Stimulated activated CD8-positive, alpha-beta memory T cell treated with anti-CD3 and anti-CD28 coated beads, Interleukin-12 subunit alpha, Interleukin-12 subunit beta, amount 100 ng/mL, for 4 hours (primary cell): ENCODE data around the gene PTPN7.
"Not testable (repeated sequence)": the region's sequence is repeated elsewhere in the genome, so short reads cannot be mapped to it uniquely, and the experiment has no call there.

Source experiments
- DNase-seq: peaks from one replicate; pipeline ENCODE4 v3.0.0-alpha.2; 2020; ENCODE audit warnings: low read depth

The PTPN7 gene

DNA sequence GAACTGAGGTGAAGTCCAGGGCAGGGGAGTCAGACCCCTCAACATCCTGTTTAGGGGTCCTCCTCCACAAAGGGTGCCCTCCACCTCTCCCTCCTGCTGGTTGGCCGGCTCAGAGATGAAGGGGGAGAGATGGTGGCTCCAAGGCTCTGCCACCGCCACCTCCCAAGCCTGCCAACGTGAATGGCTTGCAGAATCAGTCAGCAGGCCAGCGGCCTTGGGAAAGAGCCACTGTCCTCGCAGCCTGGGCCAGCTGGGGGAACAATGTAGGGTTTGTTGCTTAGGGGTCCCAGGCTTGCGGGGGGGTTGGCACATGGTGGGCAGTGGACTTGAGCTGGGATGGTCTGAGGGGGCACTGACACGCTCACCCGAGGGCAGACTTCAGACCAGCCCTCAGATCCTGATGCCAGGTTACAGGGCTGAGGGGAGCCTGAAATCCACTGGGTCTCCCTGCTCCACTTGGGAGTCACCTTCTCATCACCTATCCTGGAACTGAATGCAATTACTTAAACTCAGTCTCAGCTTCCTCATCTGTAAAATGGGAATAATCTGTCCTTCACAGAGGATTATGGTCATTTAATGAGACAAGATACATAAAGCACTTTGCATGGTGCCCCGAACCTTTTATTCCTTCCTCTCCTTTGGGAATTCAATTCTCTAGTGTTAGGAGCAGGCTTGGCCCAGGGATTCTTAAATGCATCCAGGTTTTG, 29.4 kb downstream of the PTPN7 start:
- DNase-seq, result no peak

DNA sequence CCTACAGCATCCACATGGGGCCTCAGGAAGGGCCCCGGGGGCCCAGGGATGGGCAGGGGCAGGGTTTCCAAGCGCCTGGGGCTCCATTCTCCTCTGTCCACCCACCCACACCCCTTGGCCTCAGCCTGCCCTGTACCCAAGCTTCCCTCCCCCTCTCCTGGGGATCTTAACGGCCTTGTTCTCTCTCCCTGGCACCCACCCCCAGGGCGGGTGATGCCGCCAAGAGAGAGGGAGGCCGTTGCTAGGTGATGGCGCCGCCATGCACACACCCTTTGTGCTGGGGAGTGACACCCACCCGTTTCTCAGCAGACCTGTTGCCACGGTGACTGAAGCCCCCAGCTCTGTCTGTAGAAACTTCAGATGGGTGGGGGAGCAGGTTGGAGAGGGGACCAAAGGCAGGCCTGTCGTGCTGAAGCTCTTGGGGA, 30.1 kb downstream of the PTPN7 start:
- DNase-seq, result no peak

DNA sequence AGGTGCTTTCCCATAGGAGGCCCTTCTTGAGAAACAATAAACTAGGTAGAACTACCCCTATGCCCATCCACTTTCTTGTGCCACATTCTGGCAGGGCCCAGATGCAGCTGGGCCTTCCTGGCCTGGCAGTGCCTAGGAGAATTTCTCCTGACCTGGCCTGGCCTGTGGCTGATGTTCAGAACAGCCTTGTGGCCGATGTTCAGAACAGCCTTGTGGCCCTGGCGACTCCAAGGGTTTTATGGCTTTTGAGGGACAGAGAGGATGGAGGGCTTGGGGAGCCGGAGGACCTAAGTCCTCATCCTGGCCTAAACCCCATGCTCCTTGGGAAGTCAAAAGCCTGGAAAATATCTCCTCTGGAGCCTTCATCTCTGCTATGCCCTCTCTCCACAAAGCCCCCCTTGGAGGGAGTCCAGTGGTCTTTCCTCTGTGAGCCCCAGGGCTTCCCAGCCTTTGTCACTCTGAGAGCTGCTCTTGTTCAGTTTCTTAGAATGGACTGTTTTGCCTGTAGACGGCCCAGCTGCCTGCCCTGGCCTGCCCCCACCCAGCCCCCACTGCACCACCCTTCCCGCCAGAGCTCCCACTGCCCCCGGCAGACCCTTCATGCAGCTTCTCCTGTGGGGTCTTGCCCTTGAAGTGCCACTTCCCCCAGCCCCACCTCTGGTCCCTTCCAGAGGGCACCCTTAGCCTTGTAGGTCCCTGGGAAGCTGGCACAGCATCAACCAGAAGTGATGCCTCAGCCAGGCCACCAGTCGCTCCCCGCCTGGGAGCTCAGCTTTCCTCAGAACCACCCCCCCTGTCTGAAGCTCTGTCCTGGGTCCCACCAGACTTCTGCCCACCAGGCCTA, 30.7 kb downstream of the PTPN7 start:
- no peak for DNase-seq

DNA sequence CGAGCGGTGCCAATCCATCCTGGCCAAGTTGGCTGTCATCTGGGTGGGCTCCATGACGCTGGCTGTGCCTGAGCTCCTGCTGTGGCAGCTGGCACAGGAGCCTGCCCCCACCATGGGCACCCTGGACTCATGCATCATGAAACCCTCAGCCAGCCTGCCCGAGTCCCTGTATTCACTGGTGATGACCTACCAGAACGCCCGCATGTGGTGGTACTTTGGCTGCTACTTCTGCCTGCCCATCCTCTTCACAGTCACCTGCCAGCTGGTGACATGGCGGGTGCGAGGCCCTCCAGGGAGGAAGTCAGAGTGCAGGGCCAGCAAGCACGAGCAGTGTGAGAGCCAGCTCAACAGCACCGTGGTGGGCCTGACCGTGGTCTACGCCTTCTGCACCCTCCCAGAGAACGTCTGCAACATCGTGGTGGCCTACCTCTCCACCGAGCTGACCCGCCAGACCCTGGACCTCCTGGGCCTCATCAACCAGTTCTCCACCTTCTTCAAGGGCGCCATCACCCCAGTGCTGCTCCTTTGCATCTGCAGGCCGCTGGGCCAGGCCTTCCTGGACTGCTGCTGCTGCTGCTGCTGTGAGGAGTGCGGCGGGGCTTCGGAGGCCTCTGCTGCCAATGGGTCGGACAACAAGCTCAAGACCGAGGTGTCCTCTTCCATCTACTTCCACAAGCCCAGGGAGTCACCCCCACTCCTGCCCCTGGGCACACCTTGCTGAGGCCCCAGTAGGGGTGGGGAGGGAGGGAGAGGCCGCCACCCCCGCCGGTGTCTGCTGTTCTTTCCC, 32.4 kb downstream of the PTPN7 start:
- no peak for DNase-seq

DNA sequence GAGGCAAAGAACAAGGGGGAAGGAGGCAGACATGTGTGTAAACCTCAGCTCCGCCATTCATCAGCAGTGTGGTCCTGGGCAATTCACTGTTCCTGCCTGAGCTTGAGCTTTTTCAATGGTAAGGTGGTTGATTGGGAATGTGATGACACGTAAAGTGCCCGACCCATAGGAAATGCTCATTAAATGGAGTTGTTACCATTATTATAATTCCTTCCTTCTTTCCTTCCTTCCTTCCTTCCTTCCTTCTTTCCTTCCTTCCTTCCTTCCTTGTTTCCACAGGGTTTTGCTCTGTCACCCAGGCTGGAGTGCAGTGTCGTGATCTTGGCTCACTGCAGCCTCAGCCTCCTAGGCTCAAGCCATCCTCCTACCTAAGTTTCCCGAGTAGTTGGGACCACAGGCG, 33.3 kb downstream of the PTPN7 start:
- no peak for DNase-seq

DNA sequence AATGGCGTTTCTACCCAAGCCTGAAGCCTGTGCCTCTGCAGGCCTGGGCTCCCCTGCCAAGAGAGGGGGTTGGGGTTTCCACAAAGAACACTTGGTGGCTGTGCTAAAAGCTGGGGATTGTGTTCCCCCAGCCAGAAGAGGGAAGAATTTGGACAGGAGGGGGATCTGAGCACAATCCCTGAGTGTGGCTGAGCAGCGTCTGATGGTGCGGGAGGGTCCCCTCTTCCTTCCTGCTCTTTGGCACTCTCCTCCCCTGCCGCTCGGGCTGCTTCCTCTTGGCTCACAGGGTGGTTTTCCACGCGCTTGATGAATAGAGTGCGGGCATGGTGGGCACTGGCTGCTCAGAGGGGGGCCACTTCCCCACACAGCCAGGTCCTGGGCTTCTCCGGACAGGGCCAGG, 34.0 kb downstream of the PTPN7 start:
- no peak for DNase-seq

DNA sequence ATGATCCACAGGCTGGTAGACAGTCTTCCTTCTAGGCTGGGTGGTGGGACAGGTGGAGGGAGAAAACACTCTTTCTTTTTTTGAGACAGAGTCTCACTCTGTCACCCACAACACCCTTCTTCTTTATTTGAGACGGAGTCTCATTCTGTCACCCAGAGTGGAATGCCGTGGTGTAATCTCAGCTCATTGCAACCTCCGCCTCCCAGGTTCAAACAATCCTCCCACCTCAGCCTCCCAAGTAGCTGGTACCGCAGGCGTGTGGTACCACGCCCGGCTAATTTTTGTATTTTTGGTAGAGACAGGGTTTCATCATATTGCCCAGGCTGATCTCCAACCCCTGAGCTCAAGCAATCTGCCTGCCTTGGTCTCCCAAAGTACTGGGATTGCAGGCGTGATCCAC, 34.8 kb downstream of the PTPN7 start:
- DNase-seq, result no peak

DNA sequence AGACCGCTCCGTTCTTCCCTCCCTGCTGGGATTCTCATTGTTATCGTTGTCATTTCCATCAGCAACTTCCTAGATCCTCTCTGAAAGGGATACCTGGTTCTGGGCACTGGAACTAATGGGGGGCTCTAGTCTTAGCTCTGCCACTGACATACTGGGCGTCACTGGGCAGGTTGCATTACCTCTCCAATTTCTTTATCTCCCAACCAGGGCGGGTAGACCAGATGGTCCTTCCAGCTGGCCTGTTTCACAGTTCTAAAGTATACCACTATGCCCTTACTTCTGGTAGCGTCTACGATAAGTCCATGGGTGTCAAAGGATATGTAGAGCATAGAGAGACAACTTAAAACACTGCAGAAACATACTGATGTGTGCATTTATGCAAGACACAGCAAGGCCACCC, 36.3 kb downstream of the PTPN7 start:
- DNase-seq, result no peak

DNA sequence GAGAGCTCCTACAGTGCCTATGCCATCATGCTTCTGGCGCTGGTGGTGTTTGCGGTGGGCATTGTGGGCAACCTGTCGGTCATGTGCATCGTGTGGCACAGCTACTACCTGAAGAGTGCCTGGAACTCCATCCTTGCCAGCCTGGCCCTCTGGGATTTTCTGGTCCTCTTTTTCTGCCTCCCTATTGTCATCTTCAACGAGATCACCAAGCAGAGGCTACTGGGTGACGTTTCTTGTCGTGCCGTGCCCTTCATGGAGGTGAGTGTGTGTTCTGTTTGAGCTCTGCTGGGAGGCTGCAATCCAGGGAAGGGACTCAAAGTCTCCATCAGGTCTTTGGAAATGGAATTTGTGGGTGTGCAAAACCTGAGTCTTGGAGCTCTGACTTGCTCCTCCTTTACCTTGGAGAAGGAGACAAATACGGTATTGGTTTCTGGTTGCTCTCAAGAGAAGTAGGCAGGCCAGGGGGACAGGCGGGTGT, 37.0 kb downstream of the PTPN7 start:
- DNase-seq, result no peak

DNA sequence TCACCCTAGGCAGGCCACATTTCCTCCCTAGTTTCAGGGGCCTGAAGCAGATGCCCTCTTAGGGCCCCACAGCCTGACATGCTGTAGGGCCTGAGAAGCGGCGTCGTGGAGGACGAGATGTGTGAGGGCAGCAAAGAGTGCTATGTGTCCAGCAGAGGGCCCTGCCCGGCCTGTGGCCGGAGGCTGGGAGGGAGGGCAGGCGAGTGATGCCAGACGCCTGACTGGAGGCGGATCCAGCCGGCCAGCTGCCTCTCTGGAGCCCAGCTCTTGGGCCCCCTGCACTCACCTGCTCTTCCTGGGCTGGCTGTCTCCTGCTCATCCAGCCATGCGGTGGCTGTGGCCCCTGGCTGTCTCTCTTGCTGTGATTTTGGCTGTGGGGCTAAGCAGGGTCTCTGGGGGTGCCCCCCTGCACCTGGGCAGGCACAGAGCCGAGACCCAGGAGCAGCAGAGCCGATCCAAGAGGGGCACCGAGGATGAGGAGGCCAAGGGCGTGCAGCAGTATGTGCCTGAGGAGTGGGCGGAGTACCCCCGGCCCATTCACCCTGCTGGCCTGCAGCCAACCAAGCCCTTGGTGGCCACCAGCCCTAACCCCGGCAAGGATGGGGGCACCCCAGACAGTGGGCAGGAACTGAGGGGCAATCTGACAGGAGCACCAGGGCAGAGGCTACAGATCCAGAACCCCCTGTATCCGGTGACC, 37.6 kb downstream of the PTPN7 start, which contains the start of gene GPR37L1:
GPR37L1 (plus strand) TSS at position 279 of the 697 bp plus-strand sequence; CDS start at position 326, 47 bp downstream.
- DNase-seq, result no peak

DNA sequence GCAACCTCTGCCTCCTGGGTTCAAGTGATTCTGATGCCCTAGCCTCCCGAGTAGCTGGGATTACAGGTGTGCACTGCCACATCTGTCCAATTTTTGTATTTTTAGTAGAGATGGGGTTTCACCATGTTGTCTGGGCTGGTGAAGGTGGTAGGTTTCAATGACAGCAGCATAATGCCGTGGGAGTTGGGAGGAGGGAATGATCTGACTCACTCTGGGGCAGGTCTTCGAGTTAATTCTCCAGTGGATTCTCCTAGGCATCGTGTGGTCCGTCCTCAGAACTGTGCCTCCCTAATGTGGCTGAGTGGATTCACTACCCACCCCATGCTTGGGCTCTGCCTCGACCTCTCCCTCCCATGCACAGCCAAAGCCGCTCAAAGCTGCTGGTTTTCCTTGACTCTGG, 39.4 kb downstream of the PTPN7 start:
- no peak for DNase-seq

DNA sequence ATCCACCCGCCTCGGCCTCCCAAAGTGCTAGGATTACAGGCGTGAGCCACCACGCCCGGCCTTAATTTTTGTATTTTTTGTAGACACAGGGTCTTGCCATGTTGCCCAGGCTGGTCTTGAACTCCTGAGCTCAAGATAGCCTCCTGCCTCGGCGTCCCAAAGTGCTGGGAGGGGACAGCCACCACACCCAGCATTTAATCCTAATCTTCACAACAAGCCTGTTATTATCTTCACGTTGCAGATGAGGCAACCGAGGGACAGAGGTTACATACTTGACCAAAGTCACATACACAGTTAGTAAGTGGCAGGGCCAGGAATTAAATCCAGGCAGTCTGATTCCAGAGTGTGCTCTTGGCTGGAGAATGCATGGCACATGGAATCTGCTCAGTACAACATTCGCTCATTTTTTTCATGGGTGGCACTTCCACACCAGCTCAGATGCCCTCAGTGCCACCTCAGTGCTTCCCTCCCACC, 42.5 kb downstream of the PTPN7 start:
- no peak for DNase-seq

DNA sequence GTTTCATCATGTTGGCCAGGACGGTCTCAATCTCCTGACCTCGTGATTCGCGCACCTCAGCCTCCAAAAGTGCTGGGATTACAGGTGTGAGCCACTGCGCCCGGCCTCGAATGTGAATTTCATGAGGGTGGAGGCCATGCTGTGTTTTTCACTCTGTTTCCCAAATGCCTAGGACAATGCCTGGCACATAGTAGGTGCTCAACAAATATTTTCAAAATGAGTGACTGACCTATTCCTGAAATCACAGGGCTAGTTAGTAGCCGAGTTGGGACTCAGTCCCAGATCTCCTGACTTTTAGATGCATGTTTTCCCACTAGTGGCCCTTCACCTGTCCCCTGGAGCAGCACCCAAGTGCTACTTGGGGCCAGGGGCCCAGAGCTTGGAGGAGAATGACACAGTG, 44.1 kb downstream of the PTPN7 start:
- no peak for DNase-seq

DNA sequence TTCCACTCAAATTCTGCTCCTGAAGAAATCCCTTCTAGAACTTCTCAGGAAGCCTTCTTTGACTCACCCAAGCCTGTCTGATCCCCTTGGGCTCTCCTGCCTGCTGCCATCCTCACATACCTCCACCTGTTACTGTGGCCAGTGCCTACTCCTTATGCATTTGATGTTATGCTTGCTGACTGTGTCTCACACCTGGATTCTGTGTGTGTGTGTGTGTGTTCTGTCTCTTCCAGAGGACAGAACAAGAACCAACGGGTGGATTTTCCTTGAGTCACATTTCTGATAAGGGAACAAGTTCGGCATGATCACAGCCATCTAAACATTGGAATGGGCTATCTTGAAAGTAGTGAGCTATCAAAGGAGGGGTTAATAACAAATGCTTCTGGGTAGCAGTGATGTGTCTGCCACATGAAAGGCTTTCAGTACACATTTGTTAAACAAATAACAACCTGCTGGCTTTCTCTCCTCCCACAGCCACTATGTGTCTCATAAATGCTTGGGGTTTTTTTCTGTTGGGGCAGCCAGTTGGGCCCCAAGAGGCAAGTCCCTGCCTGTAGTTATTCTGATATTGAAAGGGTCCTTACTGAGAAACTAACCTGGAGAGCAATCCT, 46.6 kb downstream of the PTPN7 start:
- DNase-seq, result no peak

DNA sequence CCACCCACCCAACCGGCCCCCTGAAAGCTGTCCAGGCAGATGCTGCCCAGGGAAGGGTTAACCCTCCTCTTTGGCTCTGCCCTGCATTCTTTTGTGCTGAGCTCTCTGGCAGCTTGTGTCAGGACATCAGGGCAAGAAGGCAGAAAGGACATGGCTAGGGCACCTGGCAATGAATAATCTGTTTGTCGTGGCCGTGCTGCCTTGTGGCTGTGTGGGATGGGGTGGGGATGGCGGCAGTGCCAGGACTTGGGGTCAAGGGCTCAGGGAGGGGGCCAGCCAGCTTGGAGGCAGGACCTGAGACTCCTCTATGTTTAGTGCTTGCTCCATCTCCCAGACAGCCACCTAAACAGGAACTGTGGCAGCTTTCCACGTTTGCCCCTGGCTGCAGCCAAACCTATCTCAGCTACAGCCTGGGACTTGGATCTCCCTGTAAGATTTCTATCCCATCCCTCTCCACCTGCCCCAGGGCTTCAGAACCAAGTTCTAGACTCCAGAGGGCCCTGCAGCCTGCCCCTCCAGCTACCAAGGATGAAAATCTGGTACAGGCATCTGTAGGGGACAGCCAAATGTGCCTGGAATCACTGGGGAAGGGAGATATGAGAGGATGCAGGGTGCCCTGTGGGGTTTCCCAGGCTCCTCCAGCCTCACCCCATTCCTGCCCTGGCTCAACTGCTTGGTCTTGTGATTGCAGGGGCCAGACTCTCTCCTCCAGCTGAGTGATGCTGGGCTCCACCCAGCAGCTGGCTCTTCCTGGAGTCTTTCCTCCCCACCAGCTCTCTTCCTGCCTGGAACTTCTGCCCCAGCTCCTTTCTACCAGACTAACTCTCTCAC, 47.3 kb downstream of the PTPN7 start:
- no peak for DNase-seq

DNA sequence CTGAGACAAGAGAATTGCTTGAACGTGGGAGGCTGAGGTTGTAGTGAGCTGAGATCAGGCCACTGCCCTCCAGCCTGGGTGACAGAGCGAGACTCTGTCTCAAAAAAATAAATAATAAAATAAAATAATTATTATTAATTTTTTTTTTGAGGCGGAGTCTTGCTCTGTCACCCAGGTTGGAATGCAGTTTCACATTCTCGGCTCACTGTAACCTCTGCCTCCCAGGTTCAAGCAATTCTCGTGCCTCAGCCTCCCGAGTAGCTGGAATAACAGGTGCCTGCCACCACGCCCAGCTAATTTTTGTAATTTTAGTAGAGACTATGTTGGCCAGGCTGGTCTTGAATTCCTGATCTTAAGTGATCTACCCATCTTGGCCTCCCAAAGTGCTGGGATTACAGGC, 48.8 kb downstream of the PTPN7 start:
- not testable (repeated sequence) for DNase-seq

DNA sequence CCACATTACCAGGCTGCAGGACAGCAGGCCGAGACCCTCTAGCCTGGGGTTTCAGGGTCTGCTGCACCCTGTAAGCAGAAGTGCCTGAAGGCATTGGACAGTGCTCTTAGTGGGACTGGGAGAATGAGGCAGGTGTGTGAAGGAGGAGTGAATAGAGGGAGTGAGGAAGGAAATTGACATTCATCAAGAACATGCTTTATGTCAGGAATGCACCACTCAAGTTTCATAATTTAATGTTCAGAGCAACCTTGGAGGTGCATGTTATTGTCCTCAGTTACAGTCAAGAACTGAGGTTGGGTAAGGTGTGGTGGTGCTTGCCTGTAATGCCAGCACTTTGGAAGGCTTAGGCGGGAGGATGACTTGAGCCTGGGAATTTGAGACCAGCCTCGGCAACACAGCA, 49.4 kb downstream of the PTPN7 start:
- no peak for DNase-seq

DNA sequence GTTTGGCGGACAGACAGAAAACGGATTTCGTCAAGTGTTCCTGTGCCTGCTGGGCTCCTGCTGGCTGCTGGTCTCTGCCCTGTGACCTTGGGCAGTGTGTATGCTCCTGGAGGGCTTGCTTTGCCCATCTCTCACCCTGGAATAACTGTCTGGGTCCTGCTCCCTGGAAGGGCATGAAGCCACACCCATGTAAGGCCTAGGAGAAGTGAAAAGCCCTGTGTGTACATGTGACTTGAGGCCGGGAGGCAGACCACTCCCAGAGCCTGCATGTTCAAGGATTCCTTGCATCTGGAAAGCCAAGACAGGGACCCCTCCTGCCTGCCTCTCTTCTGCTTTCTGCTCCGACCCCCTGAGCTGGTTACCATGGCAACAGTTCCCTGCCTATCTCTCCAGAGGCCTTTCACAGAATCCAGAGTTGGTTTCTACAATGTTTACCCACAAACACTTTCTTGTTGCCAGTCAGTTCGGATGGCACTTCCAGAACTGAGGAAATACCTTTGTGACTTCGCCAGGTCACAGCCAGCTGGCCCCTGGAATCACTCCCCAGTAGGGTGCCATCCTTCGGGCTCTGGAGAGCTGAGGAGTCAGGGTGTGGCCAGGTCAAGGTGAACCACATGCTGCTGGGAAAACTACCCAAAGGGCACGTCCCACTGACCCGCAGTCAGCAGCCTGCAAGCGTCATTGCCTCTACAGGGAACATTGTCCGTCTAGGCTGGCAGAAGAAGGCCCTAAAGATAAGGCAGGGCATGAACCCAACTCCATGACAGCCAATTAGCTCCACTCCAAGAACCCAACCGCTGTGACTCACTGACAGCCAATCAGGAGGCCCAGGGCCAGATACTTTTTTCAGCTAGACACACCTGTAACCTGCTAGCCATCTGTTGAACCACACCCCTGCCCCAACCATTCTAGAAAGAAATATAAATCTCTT, 52.3 kb downstream of the PTPN7 start:
- no peak for DNase-seq

DNA sequence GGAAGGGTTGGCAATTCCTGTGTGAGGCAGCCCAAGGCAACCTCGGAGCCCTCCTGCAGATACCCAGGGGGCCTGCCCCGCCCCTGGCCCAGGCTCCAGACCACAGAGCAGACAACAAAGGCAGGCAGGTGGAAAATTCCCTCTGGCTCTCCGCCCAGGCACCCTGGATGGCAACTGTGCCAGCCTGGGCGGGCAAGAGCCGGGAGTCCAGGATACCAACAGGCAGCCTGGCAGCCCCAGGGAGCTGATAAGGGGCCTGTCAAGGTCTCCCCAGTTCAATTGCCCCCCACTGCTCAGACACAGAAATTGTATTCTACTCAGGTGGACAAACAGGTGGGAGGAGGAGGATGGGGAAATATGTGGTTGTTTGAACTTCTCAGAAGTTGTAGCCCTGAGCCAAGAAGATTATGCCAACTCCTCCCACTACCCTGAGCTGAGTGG, 53.1 kb downstream of the PTPN7 start:
- no peak for DNase-seq
